ENCODE measurements around the gene HNRNPA0. TPM values are rescaled to one million over a fixed set of nuclear protein-coding genes. Genes with fewer than 3 reads are reported as not detected.

Gene HNRNPA0
- total RNA-seq, 1 experiment from 2014 or later = 68.5 TPM

DNA sequence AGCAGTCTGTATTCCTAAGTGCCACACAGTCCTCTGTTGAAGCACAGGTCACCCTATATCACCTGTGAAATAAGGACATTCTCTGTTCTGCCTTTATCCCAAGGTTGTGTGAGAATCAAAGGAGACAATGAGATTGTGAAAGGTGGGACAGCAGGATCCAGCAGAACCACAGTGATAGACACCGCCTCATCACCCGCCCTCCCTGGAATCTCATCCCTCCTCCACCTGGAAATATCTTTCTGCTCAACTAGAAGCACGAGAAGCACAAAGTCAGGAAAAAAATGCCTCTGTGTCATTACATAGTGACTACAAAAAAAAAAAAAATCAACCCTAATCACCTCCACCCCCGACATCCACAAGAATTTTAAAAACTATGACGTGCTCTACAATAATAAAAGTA lies 50.6 kb downstream of the HNRNPA0 start:
- WGBS (ENCODE audit: extremely low coverage, insufficient read length, low lambda C conversion rate) = no CpG with 5 or more reads among the region's 5 CpGs
- H3K9me3 Mint-ChIP-seq = no peaks in the 10 kb centered on the region

More for the DNA sequence above, 50.6 kb downstream of the HNRNPA0 start:
- Mint-ChIP-seq H3K36me3 (ENCODE audit: insufficient read depth in 1 of 3, low read depth in 3 of 3) (peaks cover 5 to 15% (median 11%) of the 10 kb centered on the region in 3 experiments; a peak in 5 of 7 replicates), H3K4me3 (no peak overlapping the region), H3K4me1 (no peaks in the 10 kb centered on the region), H3K27me3 (ENCODE audit: low read depth) (no peaks in the 10 kb centered on the region), H3K27ac (no peak overlapping the region)
- Histone ChIP-seq H2BK120ac (ENCODE audit: low read depth, low read length, poor library complexity, severe bottlenecking) (no peak overlapping the region), H3K27me3 (ENCODE audit: insufficient read depth, low read length) (no peaks in the 10 kb centered on the region), H3T11ph (ENCODE audit: low read length) (no peak overlapping the region), H3K18ac (ENCODE audit: insufficient read length, low read depth, low read length) (no peak overlapping the region), H3K23me2 (ENCODE audit: insufficient read length, low read depth, low read length, poor library complexity, severe bottlenecking) (no peaks in the 10 kb centered on the region), H3K27ac (ENCODE audit: insufficient read length, low read depth, low read length) (no peak overlapping the region), H2BK20ac (ENCODE audit: low read depth, low read length, poor library complexity, severe bottlenecking) (no peak overlapping the region), H3K56ac (ENCODE audit: insufficient read length, low read depth, low read length) (no peak overlapping the region), H4K20me1 (ENCODE audit: control insufficient read depth, insufficient read depth, insufficient read length) (no peaks in the 10 kb centered on the region), H3K4me2 (ENCODE audit: insufficient read depth, insufficient read length, low read length) (no peak overlapping the region), H2BK15ac (ENCODE audit: low read depth, low read length) (no peak overlapping the region), H3K9ac (ENCODE audit: extremely low read depth, insufficient read length, low read length) (no peak overlapping the region), H3K4me1 (ENCODE audit: insufficient read depth, low read length) (no peaks in the 10 kb centered on the region), H2AFZ (ENCODE audit: low read length) (no peak overlapping the region), H3K14ac (ENCODE audit: insufficient read depth, low read length) (no peak overlapping the region), H3K4ac (ENCODE audit: low read depth, low read length) (no peak overlapping the region), H3K79me1 (ENCODE audit: insufficient read depth, low read depth, low read length, poor library complexity, severe bottlenecking) (no peaks in the 10 kb centered on the region), H2BK5ac (ENCODE audit: insufficient read length, low read length) (no peak overlapping the region), H2AK5ac (ENCODE audit: insufficient read length, low read length) (no peak overlapping the region), H2BK12ac (ENCODE audit: insufficient read length, low read depth, low read length) (no peak overlapping the region), H4K8ac (replicated peaks; ENCODE audit: insufficient read length, low read depth, low read length) (no peak overlapping the region), H4K5ac (ENCODE audit: insufficient read length, low read depth, low read length) (no peak overlapping the region), H3K79me2 (ENCODE audit: insufficient read depth, low read length) (no peaks in the 10 kb centered on the region), H3K9me3 (ENCODE audit: control insufficient read depth, low read depth, low read length) (no peaks in the 10 kb centered on the region), H4K91ac (ENCODE audit: insufficient read length, low read depth, low read length) (no peak overlapping the region), H3K23ac (ENCODE audit: insufficient read length, low read depth, low read length) (no peak overlapping the region)
- no peak for DNase-seq
- TF ChIP-seq, protein P1, sequence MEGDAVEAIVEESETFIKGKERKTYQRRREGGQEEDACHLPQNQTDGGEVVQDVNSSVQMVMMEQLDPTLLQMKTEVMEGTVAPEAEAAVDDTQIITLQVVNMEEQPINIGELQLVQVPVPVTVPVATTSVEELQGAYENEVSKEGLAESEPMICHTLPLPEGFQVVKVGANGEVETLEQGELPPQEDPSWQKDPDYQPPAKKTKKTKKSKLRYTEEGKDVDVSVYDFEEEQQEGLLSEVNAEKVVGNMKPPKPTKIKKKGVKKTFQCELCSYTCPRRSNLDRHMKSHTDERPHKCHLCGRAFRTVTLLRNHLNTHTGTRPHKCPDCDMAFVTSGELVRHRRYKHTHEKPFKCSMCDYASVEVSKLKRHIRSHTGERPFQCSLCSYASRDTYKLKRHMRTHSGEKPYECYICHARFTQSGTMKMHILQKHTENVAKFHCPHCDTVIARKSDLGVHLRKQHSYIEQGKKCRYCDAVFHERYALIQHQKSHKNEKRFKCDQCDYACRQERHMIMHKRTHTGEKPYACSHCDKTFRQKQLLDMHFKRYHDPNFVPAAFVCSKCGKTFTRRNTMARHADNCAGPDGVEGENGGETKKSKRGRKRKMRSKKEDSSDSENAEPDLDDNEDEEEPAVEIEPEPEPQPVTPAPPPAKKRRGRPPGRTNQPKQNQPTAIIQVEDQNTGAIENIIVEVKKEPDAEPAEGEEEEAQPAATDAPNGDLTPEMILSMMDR (conservative IDR thresholded peaks at IDR 0.05) = no peak
